Activated naive CD4-positive, alpha-beta T cell treated with anti-CD3 and anti-CD28 coated beads, Interleukin-2, amount 50 U/mL, for 16 hours (primary cell): Measurements from ENCODE around the gene ART5.
"Not testable (repeated sequence)": the region's sequence is repeated elsewhere in the genome, so short reads cannot be mapped to it uniquely, and the experiment has no call there.

Experiments
- DNase-seq: peaks from one replicate; pipeline ENCODE4 v3.0.0-alpha.2; 2020

Gene ART5

DNA sequence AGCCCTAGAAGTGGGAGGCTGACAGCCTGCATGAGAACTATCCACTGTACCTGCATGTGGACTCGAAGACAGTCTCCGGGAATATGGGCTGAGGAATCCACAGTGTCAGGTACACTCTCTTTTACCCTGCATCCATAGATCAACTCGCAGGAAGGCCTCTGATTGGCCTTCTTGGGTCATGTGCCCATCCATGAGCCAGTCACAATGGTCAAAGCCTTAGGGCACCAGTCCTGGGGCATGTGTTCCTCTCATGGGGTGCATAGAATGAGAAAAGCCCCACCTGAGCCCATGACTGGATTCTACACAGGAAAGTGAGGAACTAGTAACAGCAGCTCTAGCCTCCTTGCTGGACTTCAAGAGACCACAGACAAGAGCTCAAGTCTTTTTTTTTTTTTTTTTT, 13.8 kb upstream of the ART5 start:
- DNase-seq, result no peak

DNA sequence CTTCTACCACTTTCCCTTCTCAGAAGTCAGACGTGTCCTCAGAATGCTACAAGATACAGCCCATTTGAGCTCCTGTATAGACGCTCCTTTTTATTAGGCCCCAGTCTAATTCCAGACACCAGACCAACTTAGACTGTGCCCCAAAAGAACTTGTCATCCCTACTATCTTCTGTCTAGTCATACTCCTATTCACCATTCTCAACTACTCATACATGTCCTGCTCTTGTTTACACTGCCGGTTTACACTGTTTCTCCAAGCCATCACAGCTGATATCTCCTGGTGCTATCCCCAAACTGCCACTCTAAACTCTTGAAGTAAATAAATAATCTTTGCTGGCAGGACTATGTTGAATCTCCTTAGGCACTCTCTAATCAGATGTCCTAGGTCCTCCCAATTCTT, 10.7 kb upstream of the ART5 start:
- DNase-seq, result not testable (repeated sequence)

- not testable (repeated sequence) for DNase-seq
Measured at GRCh38 chr11:3649374-3649773, 7.6 kb upstream of the ART5 start.

DNA sequence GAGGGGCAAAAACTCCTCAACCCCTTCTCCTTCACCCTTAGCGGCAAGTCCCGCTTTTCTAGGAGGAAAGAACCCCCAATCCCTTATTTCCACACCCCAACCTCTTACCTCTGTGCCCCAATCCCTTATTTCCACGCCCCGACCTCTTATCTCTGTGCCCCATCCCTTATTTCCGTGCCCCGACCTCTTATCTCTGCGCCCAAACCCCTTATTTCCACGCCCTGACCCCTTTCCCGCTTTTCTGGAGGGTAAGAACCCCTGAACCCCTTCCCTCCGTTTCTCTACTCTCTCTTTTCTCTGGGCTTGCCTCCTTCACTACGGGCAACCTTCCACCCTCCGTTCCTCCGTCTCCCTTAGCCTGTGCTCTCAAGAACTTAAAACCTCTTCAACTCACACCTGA, 7.1 kb upstream of the ART5 start:
- DNase-seq, result not testable (repeated sequence)

- DNase-seq, result no peak
Measured at GRCh38 chr11:3645552-3645951, 3.8 kb upstream of the ART5 start.

- DNase-seq, result no peak
Measured at GRCh38 chr11:3644817-3645235, 3.0 kb upstream of the ART5 start, which contains the start of gene ART1. Gene ART1 (plus strand): TSS chr11:3645128. CDS start chr11:3659214, 14,086 bp downstream.

- not testable (repeated sequence) for DNase-seq
Measured at GRCh38 chr11:3643102-3643546, 1.3 kb upstream of the ART5 start.

DNA sequence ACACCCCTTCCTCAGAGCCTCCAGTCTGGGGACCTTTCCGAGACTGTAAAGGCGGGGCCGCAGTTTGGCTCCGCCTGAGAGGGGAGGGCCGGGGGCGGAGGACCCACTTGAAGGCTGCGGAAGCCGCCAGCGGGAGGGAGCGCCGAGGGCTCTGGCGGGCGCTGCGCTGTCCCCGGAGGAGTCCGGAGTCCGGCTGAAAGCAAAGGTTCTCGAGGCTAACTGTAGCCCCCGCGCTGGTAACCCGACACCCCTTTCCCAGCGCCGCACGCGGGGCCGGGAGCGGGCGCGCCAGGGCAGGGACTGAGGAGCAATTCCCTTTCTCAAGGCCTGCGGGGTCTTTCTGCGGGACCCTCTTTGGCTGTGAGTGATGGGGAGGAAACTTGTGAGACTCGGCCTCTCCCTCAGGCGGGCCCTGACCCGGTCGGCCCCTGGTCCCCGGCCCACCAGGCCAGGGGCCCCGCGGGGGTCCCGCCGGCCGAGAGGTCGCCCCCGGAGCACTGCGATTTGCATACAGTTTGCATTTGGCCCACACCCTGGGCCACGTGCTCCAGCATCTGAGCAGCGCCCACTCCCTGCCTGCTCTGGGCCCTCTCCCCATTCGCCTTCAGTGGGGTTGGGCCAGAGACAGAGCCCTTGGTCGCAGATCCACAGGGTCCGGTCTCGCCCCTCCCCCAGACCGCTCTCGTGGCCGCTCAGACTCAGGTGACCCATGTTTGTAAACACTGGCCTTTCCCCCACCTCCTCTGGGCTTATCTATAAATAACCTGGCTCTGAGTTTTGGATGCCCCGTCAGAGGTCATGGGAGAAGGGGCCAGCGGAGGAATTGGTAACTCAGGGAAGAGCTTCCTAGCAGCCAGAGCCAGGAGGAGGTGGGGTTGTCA, 519 bp upstream of the ART5 start:
- DNase-seq, result peak; percentile 83

DNA sequence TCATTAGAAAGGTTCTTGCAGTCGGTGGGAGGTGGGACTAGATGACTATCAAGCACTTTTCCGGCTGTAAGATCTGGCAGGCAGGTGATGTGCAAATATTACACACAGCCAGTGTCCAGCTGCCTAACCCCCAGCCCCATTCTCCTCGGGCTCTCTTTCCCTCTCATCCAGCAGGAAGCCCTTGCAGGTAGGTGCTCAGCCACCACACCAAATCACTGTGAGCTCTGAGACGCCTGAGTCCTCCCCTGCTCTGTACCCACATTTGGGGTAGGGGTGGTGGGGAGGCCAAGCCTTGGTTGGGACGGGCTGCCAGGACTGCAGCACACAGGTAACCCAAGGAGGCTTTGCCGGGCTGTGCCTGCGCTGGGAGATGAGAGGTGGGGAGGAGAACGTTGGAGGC, 601 bp downstream of the ART5 start:
- DNase-seq, result no peak

GRCh38 chr11:3639841-3640240, 2.0 kb downstream of the ART5 start:
- no peak for DNase-seq

GRCh38 chr11:3638513-3638912, 3.3 kb downstream of the ART5 start:
- no peak for DNase-seq

DNA sequence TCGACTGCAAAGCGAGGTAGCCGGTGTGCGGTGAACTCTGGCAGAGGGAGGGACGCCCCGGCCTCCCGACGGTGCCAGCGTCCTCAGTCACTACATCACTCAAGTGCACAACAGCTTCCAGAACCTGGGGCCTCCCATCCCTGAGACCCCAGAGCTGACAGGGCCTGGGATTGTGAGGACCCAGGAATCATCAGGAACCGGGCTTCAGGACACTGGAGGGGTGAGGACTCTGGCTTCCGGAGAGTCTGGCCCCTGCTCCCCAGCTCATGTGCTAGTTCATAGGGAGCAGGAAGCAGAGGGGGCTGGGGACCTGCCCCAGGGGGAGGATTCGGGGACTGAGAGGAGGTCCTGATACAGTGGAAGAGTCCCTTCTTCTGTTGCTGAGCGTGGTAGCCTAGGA, 4.6 kb downstream of the ART5 start:
- no peak for DNase-seq

DNA sequence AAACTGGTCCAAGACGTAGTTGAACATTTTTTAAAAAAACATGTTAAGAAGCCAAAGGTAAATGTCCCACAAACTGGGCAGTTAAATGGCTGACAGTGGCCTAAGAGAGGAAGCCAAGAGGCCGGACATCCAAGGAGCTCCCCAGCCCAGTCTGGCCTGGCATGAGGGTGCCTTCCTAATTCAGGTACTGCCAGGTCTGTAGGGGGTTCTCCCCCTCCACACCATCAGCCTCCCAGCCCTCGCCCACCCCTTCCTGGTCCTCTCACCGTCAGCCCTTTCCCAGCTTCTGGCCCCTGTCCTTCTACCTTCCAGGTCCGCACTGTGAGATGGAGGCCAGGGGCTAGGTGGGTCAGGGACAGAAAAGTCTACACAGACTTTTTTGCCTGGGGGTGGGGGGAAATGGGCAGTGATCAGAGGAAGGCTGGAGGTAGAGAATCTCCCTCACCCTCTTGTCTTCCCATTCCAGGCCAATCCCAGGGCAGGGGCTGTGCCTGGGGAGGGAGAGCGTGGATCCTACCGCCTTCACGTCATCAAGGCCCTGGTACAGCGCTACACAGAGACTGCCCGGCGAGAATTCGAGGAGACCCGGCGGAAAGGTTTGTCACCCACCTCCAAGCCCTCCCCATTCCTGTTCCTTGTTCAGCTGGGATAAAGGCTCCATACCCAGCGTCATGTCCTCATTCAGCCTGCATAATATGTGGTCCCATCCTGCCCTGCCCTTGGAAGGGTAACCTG, 6.0 kb downstream of the ART5 start:
- no peak for DNase-seq

- no peak for DNase-seq
Measured at GRCh38 chr11:3632070-3632660, 9.6 kb downstream of the ART5 start.

DNA sequence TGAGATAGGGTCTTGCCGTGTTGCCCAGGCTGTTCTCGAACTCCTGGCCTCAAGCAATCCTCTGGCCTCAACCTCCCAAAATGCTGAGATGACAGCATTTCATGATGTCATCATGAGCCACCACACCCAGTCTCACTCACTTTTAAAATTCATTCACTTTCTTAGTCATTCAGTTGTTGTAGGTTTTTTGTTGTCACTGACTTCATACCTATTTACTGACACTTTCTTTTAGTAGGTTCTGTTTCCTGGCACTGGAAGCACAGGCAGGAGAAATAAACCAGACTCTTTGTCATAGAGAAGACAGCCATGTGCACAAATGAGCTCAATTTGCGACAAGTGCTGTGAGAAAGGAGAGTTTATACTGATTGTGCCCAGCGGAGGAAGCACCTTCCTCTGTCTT, 10.5 kb downstream of the ART5 start:
- no peak for DNase-seq

GRCh38 chr11:3627291-3627690, 14.5 kb downstream of the ART5 start:
- DNase-seq, result no peak

GRCh38 chr11:3626250-3626960, 15.4 kb downstream of the ART5 start:
- DNase-seq, result no peak

DNA sequence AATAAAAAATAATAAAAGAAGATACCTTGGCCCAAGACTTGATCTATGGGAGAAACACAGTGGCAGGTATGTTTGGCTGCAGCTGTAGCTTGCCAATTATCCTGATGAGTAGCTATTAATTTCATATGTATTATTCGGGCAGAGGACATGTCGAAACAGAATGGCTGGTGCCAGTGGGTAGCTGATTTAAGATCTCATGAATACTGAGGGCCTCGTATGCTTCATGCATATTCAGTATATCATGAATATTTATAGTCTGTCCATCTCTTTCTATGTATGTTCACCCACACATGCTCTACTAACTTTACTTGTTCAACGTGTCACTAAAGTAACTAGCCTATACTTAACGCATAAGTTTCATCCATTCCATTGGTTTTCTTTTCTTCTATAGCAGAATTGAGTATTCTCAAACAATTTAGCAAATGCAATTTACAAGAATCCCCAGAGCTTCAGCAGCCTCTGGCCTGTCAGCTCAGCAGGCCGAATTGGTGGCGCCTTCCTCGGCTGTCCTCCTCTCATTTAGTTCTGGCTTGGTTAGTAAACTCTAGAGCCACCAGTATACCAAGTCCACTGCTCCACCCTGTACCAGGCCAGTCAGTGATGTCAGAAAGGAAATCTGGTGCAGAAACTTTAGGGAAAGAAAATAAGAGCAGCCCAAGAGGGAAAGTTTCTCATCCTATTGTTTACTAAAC, 17.9 kb downstream of the ART5 start:
- no peak for DNase-seq

GRCh38 chr11:3623121-3623520, 18.7 kb downstream of the ART5 start:
- no peak for DNase-seq

- DNase-seq, result no peak
Measured at GRCh38 chr11:3622521-3622920, 19.3 kb downstream of the ART5 start.

GRCh38 chr11:3617990-3618389, 23.8 kb downstream of the ART5 start:
- no peak for DNase-seq

DNA sequence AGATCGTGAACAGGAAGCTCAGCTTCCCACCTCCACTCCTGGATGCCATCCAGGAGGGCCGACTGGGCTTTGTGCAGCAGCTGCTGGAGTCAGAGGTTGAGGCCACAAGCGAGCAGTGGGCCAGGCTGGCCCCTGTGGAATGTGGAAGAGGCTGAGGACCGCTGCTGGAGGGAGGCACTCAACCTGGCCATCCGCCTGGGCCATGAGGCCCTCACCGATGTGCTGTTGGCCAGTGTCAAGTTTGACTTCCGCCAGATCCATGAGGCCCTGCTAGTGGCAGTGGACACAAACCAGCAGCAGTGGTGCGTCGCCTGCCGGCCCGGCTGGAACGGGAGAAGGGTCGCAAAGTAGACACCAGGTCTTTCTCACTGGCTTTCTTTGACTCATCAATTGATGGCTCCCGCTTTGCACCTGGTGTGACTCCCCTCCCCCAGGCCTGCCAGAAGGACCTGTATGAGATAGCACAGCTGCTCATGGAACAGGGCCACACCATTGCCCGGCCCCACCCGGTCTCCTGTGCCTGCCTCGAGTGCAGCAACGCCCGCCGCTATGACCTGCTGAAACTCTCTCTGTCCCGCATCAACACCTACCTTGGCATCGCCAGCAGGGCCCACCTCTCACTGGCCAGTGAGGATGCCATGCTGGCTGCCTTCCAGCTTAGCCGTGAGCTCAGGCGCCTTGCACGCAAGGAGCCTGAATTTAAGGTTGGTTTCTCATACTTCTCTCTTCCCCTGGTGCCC, 24.9 kb downstream of the ART5 start:
- no peak for DNase-seq
